Activated CD4-positive, alpha-beta T cell treated with anti-CD3 and anti-CD28 coated beads, Interleukin-2, amount 50 U/mL, for 48 hours (primary cell): Measurements from ENCODE around the gene SLC6A7.

Experiments
- DNase-seq, 2 experiments: peaks; one replicate each; pipeline ENCODE4 v3.0.0-alpha.2; 2020

The SLC6A7 gene

GRCh38 chr5:150156027-150156368 lies 33.9 kb upstream of the SLC6A7 start:
- no peak for DNase-seq

DNA sequence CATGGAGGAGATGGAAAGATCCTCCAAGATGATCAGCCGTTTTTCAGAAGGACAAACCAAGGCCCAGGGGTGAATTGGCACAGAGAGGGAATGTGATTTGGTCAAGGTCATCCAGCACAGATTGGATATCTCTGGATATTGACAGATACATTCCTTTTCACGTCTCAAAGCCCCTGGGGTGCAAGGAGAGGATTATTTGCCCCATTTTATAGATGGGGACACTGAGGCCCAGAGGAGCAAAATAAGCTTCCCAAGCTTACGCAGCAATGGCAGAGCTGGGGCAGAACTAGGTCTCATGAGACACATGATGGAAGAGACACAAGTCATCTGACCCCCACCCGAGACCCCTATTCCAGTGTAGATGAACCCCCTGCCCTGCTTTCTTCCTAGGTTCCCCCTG lies 33.3 kb upstream of the SLC6A7 start:
- no peak for DNase-seq

DNA sequence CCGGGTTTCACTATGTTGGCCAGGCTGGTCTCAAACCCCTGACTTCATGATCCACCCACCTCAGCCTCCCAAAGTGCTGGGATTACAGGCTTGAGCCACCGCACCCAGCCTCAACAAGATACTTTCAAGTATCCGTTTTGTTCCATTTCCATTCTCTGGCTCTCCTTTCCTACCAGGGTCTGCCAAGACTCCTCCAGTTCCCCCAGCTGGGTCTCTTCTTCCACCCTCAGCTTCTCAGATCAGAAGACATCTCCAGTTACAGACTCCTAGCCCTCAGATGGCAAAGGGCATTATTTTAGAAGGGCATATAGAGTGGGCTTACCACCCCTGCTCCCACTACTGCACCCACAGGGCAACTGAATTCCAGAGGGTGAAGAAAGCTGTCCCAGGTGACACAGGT lies 32.7 kb upstream of the SLC6A7 start:
- DNase-seq: no peak

GRCh38 chr5:150158170-150158949 lies 31.5 kb upstream of the SLC6A7 start:
- DNase-seq: no peak

- DNase-seq: no peak
These were observed 30.8 kb upstream of the SLC6A7 start for GRCh38 chr5:150159031-150159430.

DNA sequence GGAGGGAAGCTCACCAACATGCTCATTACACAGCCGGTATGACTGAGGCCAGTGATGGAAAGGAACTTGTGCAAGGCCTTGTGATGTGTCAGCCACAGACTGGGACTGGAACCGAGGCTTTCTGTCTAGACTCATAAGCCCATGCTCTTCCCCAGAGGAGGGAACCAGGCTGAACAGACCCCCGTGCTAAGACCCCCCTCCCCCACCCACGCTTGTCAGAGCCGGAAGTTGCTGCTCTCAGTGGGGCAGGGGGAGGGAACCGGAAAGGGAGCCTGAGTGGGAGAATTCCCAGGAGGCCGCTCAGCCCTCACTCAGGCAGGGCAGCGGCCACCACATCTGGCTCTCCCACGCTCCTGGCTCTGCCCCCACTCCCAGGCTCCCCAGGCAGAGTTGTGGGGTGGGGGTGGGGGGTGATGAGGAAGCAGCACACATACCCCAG lies 30.1 kb upstream of the SLC6A7 start:
- DNase-seq: no peak

GRCh38 chr5:150160448-150161081 lies 29.3 kb upstream of the SLC6A7 start:
- no peak for DNase-seq

- peak; percentile 86 to 88 for DNase-seq
These were observed 28.4 kb upstream of the SLC6A7 start for GRCh38 chr5:150161242-150162141.

GRCh38 chr5:150162142-150162513 lies 27.7 kb upstream of the SLC6A7 start:
- DNase-seq: no peak

- DNase-seq: no peak
These were observed 26.8 kb upstream of the SLC6A7 start for GRCh38 chr5:150163035-150163434.

DNA sequence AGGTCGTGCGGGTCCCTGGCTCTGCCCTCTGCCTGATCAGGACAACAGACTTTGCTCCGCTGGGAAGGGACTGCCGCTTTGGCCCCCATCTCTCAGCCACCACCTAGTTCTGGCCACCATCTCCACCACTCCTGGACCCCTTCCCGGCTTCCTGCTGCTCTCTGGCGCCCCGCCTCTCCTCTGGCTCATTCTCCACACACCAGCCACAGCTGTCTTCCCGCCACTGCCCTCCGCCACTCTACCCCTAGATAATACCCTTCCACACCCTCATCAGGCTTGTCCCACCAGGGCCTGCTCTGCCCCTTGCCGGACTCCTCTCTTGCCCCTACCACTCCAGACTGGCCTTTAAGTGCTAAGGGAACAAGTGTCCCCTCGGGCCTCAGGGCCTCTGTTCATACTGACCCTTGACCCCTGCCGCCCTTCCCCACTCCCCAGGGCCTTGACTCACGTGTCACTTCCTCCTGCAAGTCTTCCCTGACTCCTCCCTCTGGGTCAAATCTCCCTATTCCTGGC lies 26.3 kb upstream of the SLC6A7 start:
- no peak for DNase-seq

DNA sequence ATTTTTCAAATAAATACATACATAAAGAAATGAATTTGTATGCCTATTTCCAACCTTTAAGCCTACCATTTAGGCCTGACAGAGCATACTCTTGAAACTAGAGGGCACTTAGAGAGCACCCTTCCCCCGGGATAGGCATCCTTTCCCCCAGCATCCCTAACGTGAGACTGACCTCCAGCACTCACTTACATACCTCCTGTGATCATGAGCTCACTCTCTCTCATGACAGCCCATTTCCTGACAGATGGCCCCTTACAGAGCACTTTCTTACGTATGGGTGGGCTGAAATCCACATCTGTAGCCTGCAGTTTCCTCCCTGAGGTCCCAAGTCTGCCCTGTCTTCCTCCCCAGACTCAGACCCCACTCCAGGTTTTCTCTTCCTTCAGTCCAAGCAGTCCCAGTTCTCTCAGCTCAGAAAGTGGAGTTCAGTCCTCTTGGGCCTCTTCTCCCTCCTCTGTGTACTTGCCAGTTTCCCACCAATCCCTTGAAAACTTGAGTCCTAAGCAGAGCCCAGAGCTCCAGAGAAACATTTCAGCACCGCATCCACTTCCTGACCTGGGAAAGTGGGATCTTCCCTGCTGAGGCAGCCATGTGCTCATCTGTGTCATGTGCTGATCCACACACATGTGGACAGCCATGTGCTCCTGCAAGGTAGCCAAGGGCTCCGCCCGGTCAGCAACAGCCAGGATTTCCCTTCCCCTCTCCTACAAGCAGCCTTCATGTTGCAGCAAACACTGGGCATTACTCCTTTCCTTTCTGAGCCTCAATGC lies 25.5 kb upstream of the SLC6A7 start:
- no peak for DNase-seq

DNA sequence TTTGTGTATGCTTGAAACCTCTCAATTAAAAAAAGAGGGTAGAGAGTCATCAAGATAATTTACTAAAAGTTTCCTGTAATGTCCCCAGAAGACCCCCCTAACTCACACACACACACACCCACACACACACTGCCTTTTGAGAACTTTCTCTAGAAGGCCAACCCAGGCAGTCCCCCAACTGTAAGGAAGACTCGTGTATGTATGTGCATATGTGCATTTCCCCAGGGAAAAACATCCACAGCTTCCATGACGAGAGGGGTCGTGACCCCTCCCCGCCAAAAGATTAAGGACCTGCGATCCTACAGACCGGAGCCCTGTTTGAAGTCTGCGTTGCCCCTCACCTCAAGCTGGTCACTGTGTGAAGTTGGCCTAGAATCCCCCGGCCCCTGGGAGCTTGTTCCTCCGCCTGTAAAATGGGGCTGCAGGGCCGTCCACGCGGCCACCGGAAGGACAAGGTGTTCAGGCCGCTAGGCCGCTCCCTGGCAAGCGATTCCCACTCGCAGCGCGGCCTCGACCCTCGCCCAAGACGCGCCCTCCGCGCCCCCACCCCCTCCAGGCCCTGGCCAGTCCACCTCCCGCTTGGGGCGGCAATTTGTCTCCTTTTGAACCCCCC lies 23.7 kb upstream of the SLC6A7 start:
- DNase-seq: no peak

GRCh38 chr5:150166650-150167511 lies 23.0 kb upstream of the SLC6A7 start, which contains the start of gene CDX1:
TSS of gene CDX1 (plus strand) at chr5:150166778. CDS start at chr5:150166877, 99 bp downstream.
- no peak for DNase-seq

- DNase-seq: no peak
These were observed 22.4 kb upstream of the SLC6A7 start for GRCh38 chr5:150167512-150167850.

GRCh38 chr5:150167908-150168307 lies 22.0 kb upstream of the SLC6A7 start:
- DNase-seq: no peak

- DNase-seq: no peak
These were observed 21.0 kb upstream of the SLC6A7 start for GRCh38 chr5:150168864-150169263.

DNA sequence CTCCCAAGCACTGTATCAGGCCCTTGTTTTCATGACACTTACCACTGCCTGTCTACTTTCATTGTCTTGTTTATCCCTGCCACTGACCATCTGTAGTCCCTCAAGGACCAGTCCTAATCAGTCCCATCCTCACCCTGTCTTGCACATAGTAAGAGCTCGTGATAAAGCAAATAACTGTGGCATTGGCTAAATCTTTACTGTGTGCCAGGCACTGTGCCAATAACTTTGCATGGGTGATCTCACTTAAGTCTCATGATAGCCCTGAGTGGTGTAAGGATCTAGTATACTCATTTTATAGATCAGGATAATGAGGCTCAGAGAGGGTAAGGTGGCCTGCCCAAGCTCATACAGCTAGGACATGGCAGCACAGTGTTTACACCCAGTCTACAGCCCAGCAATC lies 17.7 kb upstream of the SLC6A7 start:
- no peak for DNase-seq

DNA sequence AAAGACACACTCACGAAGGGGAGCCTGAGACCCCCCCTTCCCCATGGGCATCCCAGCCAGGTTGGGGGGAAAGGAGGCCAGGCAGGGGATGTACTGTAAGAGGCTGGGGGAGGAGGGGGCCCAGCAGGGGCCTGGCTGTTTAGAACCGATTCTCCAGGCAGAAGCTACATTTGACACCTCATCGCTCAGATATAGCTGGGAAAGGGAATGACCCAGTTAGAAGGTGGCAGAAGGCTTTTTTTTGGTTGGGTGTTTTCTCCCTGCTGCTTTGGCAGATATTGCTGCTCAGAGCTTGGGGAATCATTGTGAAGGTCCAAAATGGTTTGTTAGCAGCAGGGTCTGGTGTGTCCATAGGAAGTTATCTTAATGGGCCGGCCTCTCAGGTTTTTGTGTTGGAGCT lies 17.3 kb upstream of the SLC6A7 start:
- DNase-seq: no peak

DNA sequence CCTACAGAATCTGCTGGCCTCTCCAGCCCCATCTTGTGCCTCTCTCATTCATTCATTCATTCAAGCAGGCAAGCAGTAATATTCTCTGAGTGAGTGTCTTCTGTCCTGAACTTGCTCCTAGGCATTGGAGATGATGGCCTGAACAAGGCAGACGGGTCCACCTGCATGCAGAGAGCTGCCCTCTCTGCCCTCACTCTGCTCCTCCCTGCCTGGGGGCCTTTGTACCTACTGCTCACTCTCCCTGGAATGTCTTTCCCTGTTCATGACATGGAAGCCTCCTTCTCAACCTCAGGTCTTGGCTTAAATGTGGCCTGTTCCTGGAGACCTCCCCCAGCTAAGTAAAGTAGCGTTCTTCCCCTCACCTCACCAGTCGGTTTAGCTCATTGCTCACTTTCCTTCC lies 16.7 kb upstream of the SLC6A7 start:
- no peak for DNase-seq

DNA sequence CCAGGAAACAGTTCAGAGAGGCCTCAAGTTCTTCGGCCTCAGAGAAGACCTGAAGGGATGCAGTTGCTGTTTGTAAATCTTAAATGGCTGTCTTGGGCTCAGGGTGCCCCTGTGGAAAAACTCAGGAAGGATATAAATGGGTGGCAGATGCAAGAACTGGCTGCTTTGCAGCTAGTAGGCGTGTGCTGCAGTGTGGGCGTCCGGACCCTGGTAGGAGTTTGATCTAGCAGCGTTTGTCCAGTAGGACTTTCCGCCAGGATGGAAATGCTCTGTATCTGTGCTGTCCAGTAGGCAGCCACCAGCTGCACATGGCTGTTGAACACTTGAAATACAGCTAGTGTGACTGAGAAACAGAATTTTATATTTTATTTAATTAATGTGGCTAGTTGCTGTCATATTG lies 15.6 kb upstream of the SLC6A7 start:
- no peak for DNase-seq
